Parathyroid adenoma (tissue), 2 donors: ENCODE measurements around the gene FMR1.

Source experiments
- H2AFZ ChIP-seq: fragments of 300-600 bp; sonication (generic); one replicate; pipeline ENCODE4 v1.7.0; 2017; ENCODE audit warnings: antibody characterized with exemption, mild to moderate bottlenecking
- H3K27ac ChIP-seq: fragments of 300-600 bp; sonication (generic); one replicate; pipeline ENCODE4 v1.7.0; 2017
- H3K27me3 ChIP-seq: fragments of 300-600 bp; sonication (generic); one replicate; pipeline ENCODE4 v1.7.0; 2017; ENCODE audit warnings: low read length; ENCODE audit not compliant: control insufficient read depth, insufficient read depth
- H3K36me3 ChIP-seq: fragments of 300-600 bp; sonication (generic); one replicate; pipeline ENCODE4 v1.7.0; 2017; ENCODE audit warnings: low read length; ENCODE audit not compliant: control insufficient read depth, insufficient read depth
- H3K4me1 ChIP-seq: fragments of 300-600 bp; sonication (generic); one replicate; pipeline ENCODE4 v1.7.0; 2017; ENCODE audit warnings: control low read depth
- H3K4me2 ChIP-seq: fragments of 300-600 bp; sonication (generic); one replicate; pipeline ENCODE4 v1.7.0; 2017; ENCODE audit warnings: low read length
- H3K4me3 ChIP-seq: fragments of 300-600 bp; sonication (generic); one replicate; pipeline ENCODE4 v1.7.0; 2017; ENCODE audit warnings: low read depth, low read length
- H3K79me2 ChIP-seq: fragments of 300-600 bp; sonication (generic); one replicate; pipeline ENCODE4 v1.7.0; 2017; ENCODE audit warnings: control low read depth
- H3K9ac ChIP-seq: fragments of 300-600 bp; sonication (generic); one replicate; pipeline ENCODE4 v1.7.0; 2017; ENCODE audit warnings: mild to moderate bottlenecking
- H3K9me3 ChIP-seq: fragments of 300-600 bp; sonication (generic); one replicate; pipeline ENCODE4 v1.7.0; 2017; ENCODE audit warnings: low read length; ENCODE audit not compliant: control insufficient read depth
- TF ChIP-seq, protein P1 (sequence below): fragments of 300-600 bp; sonication (generic); IDR thresholded peaks from one replicate; pipeline ENCODE4 v1.7.0; 2017; ENCODE audit warnings: antibody characterized with exemption, mild to moderate bottlenecking
- donor health status: primary hyperparathyroidism.

FMR1 gene

DNA sequence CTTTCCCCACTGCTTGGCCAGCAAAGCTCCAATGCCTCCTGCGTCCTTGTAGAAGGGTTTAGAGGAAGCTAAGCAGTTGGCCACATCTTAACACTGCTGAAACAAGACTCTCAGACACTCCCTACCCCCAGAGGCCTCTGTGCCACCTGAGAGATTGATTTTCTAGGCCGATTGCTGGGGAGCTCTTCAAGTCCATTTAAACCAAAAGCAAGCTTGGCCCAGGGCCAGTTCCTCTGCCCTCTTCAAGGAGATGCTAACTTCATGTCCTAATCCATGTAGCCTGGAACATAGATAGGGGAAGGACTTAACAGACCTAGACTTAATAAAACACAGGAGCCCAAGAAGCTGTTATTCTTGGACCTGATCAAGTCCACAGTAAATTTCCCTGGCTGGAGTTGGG is 42.3 kb downstream of the FMR1 start:
- H3K4me2 ChIP-seq, result no peak overlapping the region
- H3K9ac ChIP-seq, result no peak overlapping the region
- H3K4me3 ChIP-seq, result no peak overlapping the region
- no peaks in the 10 kb centered on the region for H3K79me2 ChIP-seq
- no peaks in the 10 kb centered on the region for H3K9me3 ChIP-seq
- no peaks in the 10 kb centered on the region for H3K36me3 ChIP-seq
- no peaks in the 10 kb centered on the region for H3K4me1 ChIP-seq
- no peak overlapping the region for H3K27ac ChIP-seq
- TF ChIP-seq, protein P1, sequence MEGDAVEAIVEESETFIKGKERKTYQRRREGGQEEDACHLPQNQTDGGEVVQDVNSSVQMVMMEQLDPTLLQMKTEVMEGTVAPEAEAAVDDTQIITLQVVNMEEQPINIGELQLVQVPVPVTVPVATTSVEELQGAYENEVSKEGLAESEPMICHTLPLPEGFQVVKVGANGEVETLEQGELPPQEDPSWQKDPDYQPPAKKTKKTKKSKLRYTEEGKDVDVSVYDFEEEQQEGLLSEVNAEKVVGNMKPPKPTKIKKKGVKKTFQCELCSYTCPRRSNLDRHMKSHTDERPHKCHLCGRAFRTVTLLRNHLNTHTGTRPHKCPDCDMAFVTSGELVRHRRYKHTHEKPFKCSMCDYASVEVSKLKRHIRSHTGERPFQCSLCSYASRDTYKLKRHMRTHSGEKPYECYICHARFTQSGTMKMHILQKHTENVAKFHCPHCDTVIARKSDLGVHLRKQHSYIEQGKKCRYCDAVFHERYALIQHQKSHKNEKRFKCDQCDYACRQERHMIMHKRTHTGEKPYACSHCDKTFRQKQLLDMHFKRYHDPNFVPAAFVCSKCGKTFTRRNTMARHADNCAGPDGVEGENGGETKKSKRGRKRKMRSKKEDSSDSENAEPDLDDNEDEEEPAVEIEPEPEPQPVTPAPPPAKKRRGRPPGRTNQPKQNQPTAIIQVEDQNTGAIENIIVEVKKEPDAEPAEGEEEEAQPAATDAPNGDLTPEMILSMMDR, result no peak
- no peak overlapping the region for H2AFZ ChIP-seq
- no peaks in the 10 kb centered on the region for H3K27me3 ChIP-seq

DNA sequence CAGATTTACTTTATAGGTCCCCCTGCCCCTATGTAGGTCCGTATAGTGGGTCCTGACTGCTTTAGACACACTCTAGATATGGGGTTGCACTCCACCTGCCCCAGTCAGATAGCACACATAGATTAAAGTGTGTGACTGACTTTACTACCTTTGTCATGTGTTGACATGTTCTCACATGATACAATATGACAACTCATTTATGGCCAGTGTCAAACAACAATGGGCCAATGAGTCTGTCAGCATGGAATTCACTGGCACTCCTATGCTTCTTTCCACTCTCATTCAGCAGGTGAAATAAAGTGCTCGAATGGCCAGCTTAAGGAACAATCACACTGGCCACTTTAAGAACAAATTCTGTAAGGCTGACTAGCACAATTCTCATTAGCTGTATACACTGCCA is 45.6 kb downstream of the FMR1 start:
- no peak overlapping the region for H3K9ac ChIP-seq
- no peaks in the 10 kb centered on the region for H3K4me1 ChIP-seq
- no peak overlapping the region for H3K27ac ChIP-seq
- no peaks in the 10 kb centered on the region for H3K9me3 ChIP-seq
- no peaks in the 10 kb centered on the region for H3K27me3 ChIP-seq
- H3K4me3 ChIP-seq, result no peak overlapping the region
- TF ChIP-seq, protein P1, result no peak
- H3K4me2 ChIP-seq, result no peak overlapping the region
- no peaks in the 10 kb centered on the region for H3K79me2 ChIP-seq
- no peaks in the 10 kb centered on the region for H3K36me3 ChIP-seq
- no peak overlapping the region for H2AFZ ChIP-seq

DNA sequence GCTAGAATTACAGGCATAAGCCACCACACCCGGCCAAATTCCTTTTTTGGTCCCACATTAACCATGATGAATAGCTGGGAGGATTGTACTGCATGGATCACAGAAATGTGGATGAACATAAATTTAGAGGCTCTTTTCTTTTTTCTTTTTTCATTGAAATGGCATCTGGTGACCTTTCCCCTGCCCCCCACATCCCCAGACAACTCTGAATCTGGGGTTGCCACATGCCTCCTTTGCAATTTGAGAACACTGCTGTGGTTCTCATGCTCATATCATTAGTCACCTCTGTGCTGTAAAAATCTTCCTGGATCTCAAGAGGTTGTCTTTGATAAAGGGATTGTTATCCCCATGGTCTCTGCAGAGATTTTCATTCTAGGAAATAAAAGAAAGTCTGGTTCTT is 46.6 kb downstream of the FMR1 start:
- Histone ChIP-seq H3K9ac (no peak overlapping the region), H3K4me3 (no peak overlapping the region), H3K9me3 (no peaks in the 10 kb centered on the region), H3K36me3 (no peaks in the 10 kb centered on the region), H3K4me1 (no peaks in the 10 kb centered on the region), H3K79me2 (no peaks in the 10 kb centered on the region), H3K27me3 (no peaks in the 10 kb centered on the region), H3K27ac (no peak overlapping the region), H2AFZ (no peak overlapping the region), H3K4me2 (no peak overlapping the region)
- TF ChIP-seq, protein P1, result no peak

DNA sequence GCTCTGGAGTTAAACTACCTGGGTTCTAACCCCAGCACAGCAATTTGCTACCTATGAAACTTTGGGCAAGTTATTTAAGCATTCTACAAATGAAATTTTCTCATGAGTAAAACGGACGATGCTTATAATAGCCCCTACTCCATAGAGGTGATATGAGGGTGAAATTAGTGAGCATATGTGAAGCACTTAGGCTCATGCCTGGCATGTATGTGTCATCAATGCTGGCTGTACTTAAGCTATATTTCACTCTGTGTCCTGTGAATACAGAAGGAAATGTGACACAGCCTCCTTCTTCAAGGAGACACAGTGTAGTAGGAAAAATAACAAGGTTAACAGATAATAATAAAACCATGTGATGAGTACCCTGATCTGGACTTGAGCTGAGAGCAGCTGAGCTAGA is 49.0 kb downstream of the FMR1 start:
- no peaks in the 10 kb centered on the region for H3K36me3 ChIP-seq
- no peaks in the 10 kb centered on the region for H3K27me3 ChIP-seq
- H2AFZ ChIP-seq, result no peak overlapping the region
- TF ChIP-seq, protein P1, result no peak
- no peak overlapping the region for H3K9ac ChIP-seq
- no peak overlapping the region for H3K27ac ChIP-seq
- H3K79me2 ChIP-seq, result no peaks in the 10 kb centered on the region
- no peak overlapping the region for H3K4me2 ChIP-seq
- no peak overlapping the region for H3K4me3 ChIP-seq
- no peaks in the 10 kb centered on the region for H3K4me1 ChIP-seq
- H3K9me3 ChIP-seq, result no peaks in the 10 kb centered on the region

DNA sequence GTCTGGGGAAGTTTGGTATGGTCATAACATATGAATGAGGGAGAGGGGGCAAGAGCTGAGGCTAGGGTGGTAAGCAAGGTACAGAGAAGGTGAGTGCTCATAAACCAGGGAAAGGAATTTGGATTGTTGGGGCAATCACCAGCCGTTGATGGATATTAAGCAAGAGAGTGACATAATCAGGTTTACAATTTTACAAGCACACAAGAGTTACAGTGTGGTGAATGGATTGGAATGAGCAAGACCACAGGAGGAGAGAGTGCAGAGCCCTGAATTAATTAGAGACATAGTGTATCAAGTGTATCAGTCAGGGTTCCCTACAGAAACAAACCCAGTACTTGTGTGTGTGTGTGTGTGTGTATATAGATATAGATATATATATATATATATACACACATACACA is 50.8 kb downstream of the FMR1 start:
- H3K4me1 ChIP-seq, result no peaks in the 10 kb centered on the region
- no peak overlapping the region for H3K4me2 ChIP-seq
- H3K4me3 ChIP-seq, result no peak overlapping the region
- H2AFZ ChIP-seq, result no peak overlapping the region
- no peak overlapping the region for H3K9ac ChIP-seq
- TF ChIP-seq, protein P1, result no peak
- no peaks in the 10 kb centered on the region for H3K27me3 ChIP-seq
- no peaks in the 10 kb centered on the region for H3K36me3 ChIP-seq
- H3K27ac ChIP-seq, result no peak overlapping the region
- H3K79me2 ChIP-seq, result no peaks in the 10 kb centered on the region
- no peaks in the 10 kb centered on the region for H3K9me3 ChIP-seq
